Endometrium (tissue), 2 donors: Measurements from ENCODE around the gene ACTR3C.
"Not testable (repeated sequence)": the region's sequence is repeated elsewhere in the genome, so short reads cannot be mapped to it uniquely, and the experiment has no call there.

Source experiments
- FAIRE-seq: peaks from 2 replicates; lab custom pipeline; 2012; peaks lifted over from hg19 to GRCh38; lab: Jason Lieb, UNC
- donor health status: control.
- donor health status: control.

The ACTR3C gene

GRCh38 chr7:150335108-150335773 lies 11.9 kb upstream of the ACTR3C start:
- no peak for FAIRE-seq

- no peak for FAIRE-seq
Measured at GRCh38 chr7:150334108-150334507, 10.8 kb upstream of the ACTR3C start.

- no peak for FAIRE-seq
Measured at GRCh38 chr7:150333659-150334058, 10.3 kb upstream of the ACTR3C start.

GRCh38 chr7:150332852-150333635 lies 9.7 kb upstream of the ACTR3C start:
- FAIRE-seq: no peak

GRCh38 chr7:150330211-150330885 lies 7.0 kb upstream of the ACTR3C start:
- no peak for FAIRE-seq

GRCh38 chr7:150329331-150330120 lies 6.2 kb upstream of the ACTR3C start:
- FAIRE-seq: no peak

- no peak for FAIRE-seq
Measured at GRCh38 chr7:150327308-150327707, 4.0 kb upstream of the ACTR3C start.

- no peak for FAIRE-seq
Measured at GRCh38 chr7:150326657-150327268, 3.4 kb upstream of the ACTR3C start.

- FAIRE-seq: no peak
Measured at GRCh38 chr7:150325901-150326300, 2.6 kb upstream of the ACTR3C start.

GRCh38 chr7:150325110-150325611 lies 1.8 kb upstream of the ACTR3C start:
- FAIRE-seq: no peak

GRCh38 chr7:150324373-150324961 lies 1.1 kb upstream of the ACTR3C start:
- FAIRE-seq: no peak

GRCh38 chr7:150323682-150324372 lies 482 bp upstream of the ACTR3C start:
- FAIRE-seq: no peak

- FAIRE-seq: no peak
Measured at GRCh38 chr7:150322114-150322832, 1.1 kb downstream of the ACTR3C start.

- no peak for FAIRE-seq
Measured at GRCh38 chr7:150321788-150322113, 1.6 kb downstream of the ACTR3C start.

GRCh38 chr7:150317748-150318444 lies 5.4 kb downstream of the ACTR3C start:
- no peak for FAIRE-seq

- FAIRE-seq: not testable (repeated sequence)
Measured at GRCh38 chr7:150316987-150317386, 6.4 kb downstream of the ACTR3C start.

GRCh38 chr7:150314639-150315239 lies 8.6 kb downstream of the ACTR3C start:
- no peak for FAIRE-seq

- FAIRE-seq: no peak
Measured at GRCh38 chr7:150313870-150314269, 9.5 kb downstream of the ACTR3C start.

GRCh38 chr7:150313367-150313809 lies 10.0 kb downstream of the ACTR3C start:
- no peak for FAIRE-seq
